GM12865 (cell line): ENCODE measurements around the gene MYO1C.
A peak's percentile ranks its signal among the peaks of the same experiment; 100 is the strongest.

ENCODE experiments used
- DNase-seq: peaks from one replicate; pipeline ENCODE4 v3.0.0; 2010; ENCODE audit warnings: low read depth
- H3K4me3 ChIP-seq: 2 replicates; pipeline ENCODE4 v1.5.1; 2011; ENCODE audit warnings: mild to moderate bottlenecking, low read depth, low read length, control low read depth
- TF ChIP-seq, protein P1 (sequence below): IDR thresholded peaks from 2 replicates; pipeline ENCODE4 v1.5.1; 2011; ENCODE audit warnings: low read length, control low read depth, low read depth, inconsistent platforms; ENCODE audit not compliant: insufficient read depth; ENCODE audit errors: missing control alignments

Gene MYO1C

GRCh38 chr17:1492249-1493206, at the start of gene MYO1C:
MYO1C (minus strand) TSS chr17:1492686; CDS start chr17:1492487, 199 bp downstream.
- no peak for DNase-seq

GRCh38 chr17:1541367-1541904, 49.0 kb upstream of the MYO1C start:
- TF ChIP-seq, protein P1, sequence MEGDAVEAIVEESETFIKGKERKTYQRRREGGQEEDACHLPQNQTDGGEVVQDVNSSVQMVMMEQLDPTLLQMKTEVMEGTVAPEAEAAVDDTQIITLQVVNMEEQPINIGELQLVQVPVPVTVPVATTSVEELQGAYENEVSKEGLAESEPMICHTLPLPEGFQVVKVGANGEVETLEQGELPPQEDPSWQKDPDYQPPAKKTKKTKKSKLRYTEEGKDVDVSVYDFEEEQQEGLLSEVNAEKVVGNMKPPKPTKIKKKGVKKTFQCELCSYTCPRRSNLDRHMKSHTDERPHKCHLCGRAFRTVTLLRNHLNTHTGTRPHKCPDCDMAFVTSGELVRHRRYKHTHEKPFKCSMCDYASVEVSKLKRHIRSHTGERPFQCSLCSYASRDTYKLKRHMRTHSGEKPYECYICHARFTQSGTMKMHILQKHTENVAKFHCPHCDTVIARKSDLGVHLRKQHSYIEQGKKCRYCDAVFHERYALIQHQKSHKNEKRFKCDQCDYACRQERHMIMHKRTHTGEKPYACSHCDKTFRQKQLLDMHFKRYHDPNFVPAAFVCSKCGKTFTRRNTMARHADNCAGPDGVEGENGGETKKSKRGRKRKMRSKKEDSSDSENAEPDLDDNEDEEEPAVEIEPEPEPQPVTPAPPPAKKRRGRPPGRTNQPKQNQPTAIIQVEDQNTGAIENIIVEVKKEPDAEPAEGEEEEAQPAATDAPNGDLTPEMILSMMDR = no peak
- DNase-seq = no peak
- H3K4me3 ChIP-seq = no peak overlapping the region

More at GRCh38 chr17:1492249-1493206, at the start of gene MYO1C:
- TF ChIP-seq, protein P1 = no peak
- peak within 1 kb of the TSS; percentile 55 for H3K4me3 ChIP-seq

- TF ChIP-seq, protein P1 = no peak
These were observed 47.3 kb upstream of the MYO1C start for GRCh38 chr17:1539811-1540210.

DNA sequence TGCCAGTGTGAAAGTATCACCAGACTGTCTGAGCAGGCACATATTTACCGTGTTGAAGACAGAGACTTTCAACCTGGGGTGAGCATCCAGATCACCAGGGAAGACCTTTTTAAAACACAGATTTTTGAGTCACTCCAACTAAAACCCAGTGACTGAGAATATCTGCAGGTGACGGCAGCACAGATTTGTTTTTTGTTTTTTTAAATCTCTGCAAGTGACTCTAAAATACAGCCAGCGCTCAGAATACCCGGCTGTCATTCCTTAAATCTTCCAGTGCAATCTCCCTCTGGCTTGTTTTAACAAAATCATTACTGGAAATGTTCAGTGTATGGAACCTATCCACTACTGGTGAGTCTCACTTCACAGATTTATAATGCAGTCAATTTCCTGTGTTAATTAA, 43.3 kb upstream of the MYO1C start:
- no peak for DNase-seq
- TF ChIP-seq, protein P1 = no peak
- H3K4me3 ChIP-seq = no peak overlapping the region

More at GRCh38 chr17:1539811-1540210, 47.3 kb upstream of the MYO1C start:
- H3K4me3 ChIP-seq = no peak overlapping the region
- no peak for DNase-seq

DNA sequence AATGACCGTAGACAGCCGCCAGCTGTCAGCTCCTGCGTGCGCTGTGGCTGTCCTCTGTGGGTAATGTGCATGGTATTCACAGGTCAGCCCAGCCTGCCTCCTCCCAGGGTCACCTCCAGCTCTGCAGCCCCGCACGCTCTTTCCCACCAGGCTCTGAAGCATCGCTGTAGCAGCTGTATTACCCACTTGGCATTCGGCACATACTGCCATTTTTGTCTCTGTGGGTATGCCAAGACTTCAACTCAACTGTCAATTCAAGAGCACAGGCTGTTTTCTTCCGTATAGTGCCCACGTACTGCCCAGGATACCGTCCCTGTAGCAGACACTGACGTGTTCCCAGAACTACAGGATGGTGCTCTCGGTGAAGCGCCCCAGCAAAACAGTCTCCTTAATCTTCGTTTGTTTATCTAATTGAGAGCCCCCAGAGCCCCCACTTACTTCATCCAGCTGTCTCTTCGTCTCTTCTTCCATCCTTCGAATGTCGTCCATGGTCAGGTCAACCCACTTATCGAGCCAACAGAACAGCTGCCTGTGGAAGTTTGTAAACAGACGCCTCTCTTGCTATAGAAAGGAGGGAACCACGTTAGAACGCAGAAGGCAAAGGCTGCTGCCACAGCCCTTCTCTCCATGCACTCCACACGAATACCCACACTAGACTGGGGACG, 41.3 kb upstream of the MYO1C start:
- TF ChIP-seq, protein P1 = no peak
- no peak overlapping the region for H3K4me3 ChIP-seq
- DNase-seq = no peak

- H3K4me3 ChIP-seq = no peak overlapping the region
- TF ChIP-seq, protein P1 = peak; percentile 47
- DNase-seq = peak; percentile 56
These were observed 40.5 kb upstream of the MYO1C start for GRCh38 chr17:1532836-1533602.
